SK-N-SH (cell line): Measurements from ENCODE around the gene HMGXB4. TPM values are rescaled to one million over a fixed set of nuclear protein-coding genes. Genes with fewer than 3 reads are reported as not detected.

Source experiments
- CTCF ChIA-PET: fragments of 300-600, 350-600 bp; formaldehyde crosslinking; extraction: SDS; loops from one replicate; lab custom pipeline; 2021; lab: Yijun Ruan, JAX
- POLR2A ChIA-PET: fragments of 350-600 bp; sonication (Branson Sonifier 250); formaldehyde crosslinking; extraction: SDS; loops from one replicate; lab custom pipeline; 2020; ENCODE audit warnings: antibody characterized with exemption, inconsistent platforms; lab: Yijun Ruan, JAX
- DNase-seq: peaks from one replicate; pipeline ENCODE4 v3.0.0; 2012
- H2AFZ ChIP-seq: fragments of 200-600 bp; sonication (generic); 2 replicates; pipeline ENCODE4 v1.8.1; 2016; ENCODE audit warnings: antibody characterized with exemption, mild to moderate bottlenecking, low read depth
- H3F3A ChIP-seq: fragments of 200-600 bp; sonication (generic); replicated peaks from 2 replicates; pipeline ENCODE3; 2016; ENCODE audit warnings: antibody characterized with exemption, mild to moderate bottlenecking; ENCODE audit not compliant: insufficient read depth
- H3K27ac ChIP-seq, 2 experiments: fragments of 200-500 bp in 1 of 2; fragments of 200-600 bp in 1 of 2; sonication (Bioruptor generic) in 1 of 2; sonication (generic), shearing (Covaris generic) in 1 of 2; 2 replicates each; pipeline versions ENCODE4 v1.5.1 to v1.6.1; 2014 to 2016; ENCODE audit warnings: low read depth in 2 of 2, inconsistent platforms in 1 of 2, low read length in 1 of 2, mild to moderate bottlenecking in 1 of 2, mixed read lengths in 1 of 2
- H3K27me3 ChIP-seq: fragments of 200-600 bp; sonication (generic), shearing (Covaris generic); 2 replicates; pipeline ENCODE4 v1.6.1; 2016; ENCODE audit warnings: mixed run types; ENCODE audit not compliant: insufficient read depth
- H3K36me3 ChIP-seq, 2 experiments: fragments of 200-500 bp in 1 of 2; fragments of 200-600 bp in 1 of 2; sonication (Bioruptor generic) in 1 of 2; sonication (generic) in 1 of 2; replicated peaks in 1 of 2; 2 replicates each; pipeline versions ENCODE3 to v1.5.1; 2014 to 2016; ENCODE audit warnings: low read length in 1 of 2, mild to moderate bottlenecking in 1 of 2; ENCODE audit not compliant: insufficient read depth in 2 of 2, control insufficient read depth in 1 of 2
- H3K4me1 ChIP-seq, 2 experiments: fragments of 200-500 bp in 1 of 2; fragments of 200-600 bp in 1 of 2; sonication (Bioruptor generic) in 1 of 2; sonication (generic), shearing (Covaris generic) in 1 of 2; 2 replicates each; pipeline versions ENCODE4 v1.5.1 to v1.6.1; 2014 to 2016; ENCODE audit warnings: low read depth in 1 of 2, low read length in 1 of 2, mixed run types in 1 of 2; ENCODE audit not compliant: insufficient read depth in 2 of 2, control insufficient read depth in 1 of 2
- H3K4me2 ChIP-seq: fragments of 200-600 bp; sonication (generic), shearing (Covaris generic); 2 replicates; pipeline ENCODE4 v1.6.1; 2017; ENCODE audit warnings: mixed run types
- H3K4me3 ChIP-seq, 2 experiments: fragments of 200-500 bp in 1 of 2; fragments of 200-600 bp in 1 of 2; sonication (Bioruptor generic) in 1 of 2; sonication (generic), shearing (Covaris generic) in 1 of 2; 2 replicates each; pipeline versions ENCODE4 v1.5.1 to v1.8.1; 2014 to 2016; ENCODE audit warnings: low read depth in 2 of 2, inconsistent platforms in 1 of 2, low read length in 1 of 2, mild to moderate bottlenecking in 1 of 2, mixed read lengths in 1 of 2, moderate library complexity in 1 of 2
- H3K79me2 ChIP-seq: fragments of 200-600 bp; sonication (generic); 2 replicates; pipeline ENCODE4 v1.8.1; 2017; ENCODE audit warnings: mild to moderate bottlenecking; ENCODE audit not compliant: insufficient read depth
- H3K9ac ChIP-seq: fragments of 200-600 bp; sonication (generic); 2 replicates; pipeline ENCODE4 v1.6.1; 2017; ENCODE audit warnings: mixed run types
- H3K9me2 ChIP-seq: fragments of 200-600 bp; sonication (generic); 2 replicates; pipeline ENCODE4 v1.6.1; 2017; ENCODE audit warnings: mixed run types
- H3K9me3 ChIP-seq: fragments of 200-600 bp; sonication (generic); 2 replicates; pipeline ENCODE4 v1.6.1; 2017; ENCODE audit warnings: mixed run types, mild to moderate bottlenecking, moderate library complexity
- H4K20me1 ChIP-seq: fragments of 200-600 bp; sonication (generic); 2 replicates; pipeline ENCODE4 v1.6.1; 2017; ENCODE audit warnings: mild to moderate bottlenecking, mixed run types; ENCODE audit not compliant: insufficient read depth
- EZH2phosphoT487 ChIP-seq: fragments of 200-600 bp; sonication (generic); IDR thresholded peaks from 2 replicates; pipeline ENCODE4 v1.6.1; 2017; ENCODE audit warnings: low read depth, mixed run types, mild to moderate bottlenecking, antibody characterized with exemption, moderate library complexity, borderline replicate concordance
- FOXM1 ChIP-seq: IDR thresholded peaks from 2 replicates; pipeline ENCODE4 v1.4.0; 2012; ENCODE audit warnings: low read depth, mild to moderate bottlenecking
- GABPA ChIP-seq: IDR thresholded peaks from 2 replicates; pipeline ENCODE4 v1.4.0; 2012; ENCODE audit warnings: low read depth, mild to moderate bottlenecking
- GATA2 ChIP-seq: sonication (generic); formaldehyde crosslinking; IDR thresholded peaks from 2 replicates; pipeline ENCODE4 v1.5.0; 2020; ENCODE audit warnings: mild to moderate bottlenecking, missing genetic modification reagents
- JUND ChIP-seq: IDR thresholded peaks from 2 replicates; pipeline ENCODE4 v1.4.0; 2012
- MEF2A ChIP-seq: IDR thresholded peaks from 2 replicates; pipeline ENCODE4 v1.4.0; 2012; ENCODE audit warnings: low read depth, borderline replicate concordance
- NFIC ChIP-seq: IDR thresholded peaks from 2 replicates; pipeline ENCODE4 v1.4.0; 2012; ENCODE audit warnings: borderline replicate concordance
- NRF1 ChIP-seq: IDR thresholded peaks from 2 replicates; pipeline ENCODE4 v1.6.1; 2012; ENCODE audit warnings: low read depth, mild to moderate bottlenecking, low read length
- RCOR1 ChIP-seq: fragments of 150-350 bp; IDR thresholded peaks from 2 replicates; pipeline ENCODE4 v1.6.1; 2017; ENCODE audit warnings: antibody characterized with exemption, low read length
- RFX5 ChIP-seq: IDR thresholded peaks from 2 replicates; pipeline ENCODE4 v1.6.1; 2012; ENCODE audit warnings: mild to moderate bottlenecking, improper control_type of control experiment, low read length
- RXRA ChIP-seq: IDR thresholded peaks from 2 replicates; pipeline ENCODE4 v1.4.0; 2012; ENCODE audit warnings: low read depth, mild to moderate bottlenecking, borderline replicate concordance
- TCF12 ChIP-seq: IDR thresholded peaks from 2 replicates; pipeline ENCODE4 v1.4.0; 2012
- WGBS: methylation state at CpG from one replicate; pipeline ENCODE4 v1.1.6; 2017; ENCODE audit warnings: low lambda C conversion rate; 5-methylcytosine and 5-hydroxymethylcytosine counted together
- polyA plus RNA-seq, 3 experiments: library from polyadenylated mRNA; depleted of rRNA; stranded (reverse); fragments of >200 nt; gene quantifications; 2 replicates each; pipeline ENCODE4 v1.2.3, GENCODE V29; 2012
- TF ChIP-seq, protein P1 (sequence below): fragments of 150-350 bp; IDR thresholded peaks from 2 replicates; pipeline ENCODE4 v1.6.1; 2016; ENCODE audit warnings: mild to moderate bottlenecking, low read depth, low read length
- TF ChIP-seq, protein P2 (sequence below): fragments of 150-350 bp; IDR thresholded peaks from 2 replicates; pipeline ENCODE4 v1.6.1; 2017; ENCODE audit warnings: antibody characterized with exemption, low read length, low read depth, borderline replicate concordance
- TF ChIP-seq, protein P3 (sequence below): IDR thresholded peaks from 2 replicates; pipeline ENCODE4 v1.4.0; 2012; ENCODE audit warnings: low read depth
- TF ChIP-seq, protein P4 (sequence below): IDR thresholded peaks from 2 replicates; pipeline ENCODE4; 2012
- TF ChIP-seq, protein P5 (sequence below): IDR thresholded peaks from 2 replicates; pipeline ENCODE4 v1.6.1; 2012; ENCODE audit warnings: mild to moderate bottlenecking, low read depth, low read length, moderate library complexity

The HMGXB4 gene
- polyA plus RNA-seq, 1 of the 3 experiments (the other 2 are of a cell fraction), result 16.5 TPM

DNA sequence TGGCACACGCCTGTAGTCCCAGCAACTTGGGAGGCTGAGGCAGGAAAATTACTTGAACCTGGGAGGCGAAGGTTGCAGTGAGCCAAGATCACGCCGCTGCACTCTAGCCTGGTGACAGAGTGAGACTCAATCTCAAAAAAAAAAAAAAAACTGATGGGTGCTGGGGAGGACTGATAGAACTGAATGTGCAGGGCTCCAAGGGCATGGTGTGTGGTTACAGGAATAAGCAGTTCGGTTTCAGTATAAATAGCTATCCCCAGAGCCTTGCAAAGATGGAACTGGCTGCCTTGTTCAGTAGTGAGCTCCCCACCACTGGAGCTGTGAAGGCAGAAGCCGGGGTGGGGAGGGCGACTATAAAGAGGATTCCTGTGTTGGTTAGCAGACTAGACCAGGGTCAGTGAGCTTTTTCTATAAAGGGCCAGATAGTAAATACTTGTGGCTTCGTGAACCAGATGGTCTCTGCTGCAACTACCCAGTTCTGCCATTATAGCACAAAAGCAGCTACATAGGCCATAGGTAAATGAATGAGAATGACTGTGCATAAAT, 48.3 kb downstream of the HMGXB4 start (continued):
- TF ChIP-seq GATA2, result no peak
- no peak for TF ChIP-seq RFX5
- TF ChIP-seq, all 33 proteins: peak for 0

DNA sequence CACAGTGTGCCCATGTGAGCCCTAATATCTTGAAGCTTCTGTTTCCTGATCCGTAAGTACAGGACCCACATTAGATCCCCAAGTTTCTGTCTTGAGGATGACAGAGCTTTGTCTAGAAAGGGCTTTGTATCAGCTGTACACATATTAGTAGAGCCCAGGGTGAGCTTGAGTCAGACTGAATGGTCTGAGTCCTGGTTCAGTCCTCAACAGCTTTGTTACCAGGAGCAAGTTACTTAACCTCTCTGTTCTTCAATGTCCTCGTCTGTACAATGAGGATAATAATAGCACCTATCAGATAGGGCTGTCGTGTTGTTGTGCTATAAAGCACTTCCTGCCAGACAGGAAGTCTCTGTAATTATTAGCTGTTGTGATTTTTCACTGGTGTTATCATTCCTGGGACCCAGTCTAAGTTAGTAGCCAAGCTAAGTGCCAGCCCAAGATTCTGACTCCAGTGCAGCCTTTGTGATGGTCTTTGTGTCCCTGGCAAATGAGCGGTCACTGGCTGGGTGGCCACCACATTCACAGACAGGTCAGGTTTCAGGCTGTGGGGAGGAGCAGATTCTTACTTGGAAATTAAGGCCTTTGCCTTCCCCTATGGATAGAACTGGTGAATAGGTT, 49.2 kb downstream of the HMGXB4 start:
- WGBS, result 62% methylated on average over 4 of the region's 4 CpGs
- Histone ChIP-seq H3K27ac (peak overlapping the region; percentile 6 to 18; a peak in 2 of 4 replicates), H3K36me3 (no peaks in the 10 kb centered on the region), H3F3A (no peaks in the 10 kb centered on the region), H3K79me2 (peaks cover 60% of the 10 kb centered on the region; the same call in 1 of the 2 replicates), H2AFZ (no peak overlapping the region), H3K4me3 (no peak overlapping the region), H3K9ac (no peak overlapping the region), H3K9me2 (no peaks in the 10 kb centered on the region), H3K4me2 (no peak overlapping the region), H3K4me1 (peaks cover 2 to 12% of the 10 kb centered on the region in 2 experiments; a peak in 2 of 4 replicates), H3K27me3 (no peaks in the 10 kb centered on the region), H3K9me3 (no peaks in the 10 kb centered on the region), H4K20me1 (no peaks in the 10 kb centered on the region)
- ChIA-PET POLR2A (no interaction called here), CTCF (interaction anchor here (1.0 kb wide), 1 partner anchor 12 kb away, joined by 3 read pairs; no protein-coding TSS in a partner anchor)
- TF ChIP-seq TCF12 (no peak), GABPA (0 out of 2 replicates have a peak, but pooled peaks have one; percentile 10), NFIC (no peak), RXRA (no peak)
- TF ChIP-seq, protein P1, sequence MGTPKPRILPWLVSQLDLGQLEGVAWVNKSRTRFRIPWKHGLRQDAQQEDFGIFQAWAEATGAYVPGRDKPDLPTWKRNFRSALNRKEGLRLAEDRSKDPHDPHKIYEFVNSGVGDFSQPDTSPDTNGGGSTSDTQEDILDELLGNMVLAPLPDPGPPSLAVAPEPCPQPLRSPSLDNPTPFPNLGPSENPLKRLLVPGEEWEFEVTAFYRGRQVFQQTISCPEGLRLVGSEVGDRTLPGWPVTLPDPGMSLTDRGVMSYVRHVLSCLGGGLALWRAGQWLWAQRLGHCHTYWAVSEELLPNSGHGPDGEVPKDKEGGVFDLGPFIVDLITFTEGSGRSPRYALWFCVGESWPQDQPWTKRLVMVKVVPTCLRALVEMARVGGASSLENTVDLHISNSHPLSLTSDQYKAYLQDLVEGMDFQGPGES, result no peak
- TF ChIP-seq, protein P2, sequence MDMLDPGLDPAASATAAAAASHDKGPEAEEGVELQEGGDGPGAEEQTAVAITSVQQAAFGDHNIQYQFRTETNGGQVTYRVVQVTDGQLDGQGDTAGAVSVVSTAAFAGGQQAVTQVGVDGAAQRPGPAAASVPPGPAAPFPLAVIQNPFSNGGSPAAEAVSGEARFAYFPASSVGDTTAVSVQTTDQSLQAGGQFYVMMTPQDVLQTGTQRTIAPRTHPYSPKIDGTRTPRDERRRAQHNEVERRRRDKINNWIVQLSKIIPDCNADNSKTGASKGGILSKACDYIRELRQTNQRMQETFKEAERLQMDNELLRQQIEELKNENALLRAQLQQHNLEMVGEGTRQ, result no peak
- no peak for DNase-seq

DNA sequence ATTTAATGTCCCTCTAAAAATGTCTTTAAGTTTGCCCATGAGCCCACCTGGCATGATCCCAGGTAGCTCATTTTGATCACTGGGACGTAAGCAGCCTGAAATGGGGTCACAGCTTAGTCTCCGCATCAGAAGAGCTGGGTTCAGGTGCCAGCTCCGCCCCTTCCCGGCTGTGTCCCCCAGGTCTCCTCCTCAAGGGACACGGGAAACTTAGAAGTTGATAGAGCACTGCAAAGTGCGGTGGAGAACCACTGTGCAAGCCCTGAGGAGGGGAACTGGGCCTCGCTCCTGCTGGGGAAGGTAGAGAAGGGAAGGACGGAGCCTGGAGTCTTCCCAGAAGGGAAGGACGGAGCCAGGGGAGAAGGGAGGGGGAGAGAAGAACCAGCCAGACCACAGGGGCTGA, 50.1 kb downstream of the HMGXB4 start:
- peaks cover 2 to 7% of the 10 kb centered on the region in 2 experiments; a peak in 2 of 4 replicates for H3K4me1 ChIP-seq
- H3F3A ChIP-seq, result peaks cover 3% of the 10 kb centered on the region
- H3K9me3 ChIP-seq, result no peaks in the 10 kb centered on the region
- H3K4me3 ChIP-seq, result no peak overlapping the region
- H3K79me2 ChIP-seq, result peaks cover 58% of the 10 kb centered on the region; the same call in 1 of the 2 replicates
- POLR2A ChIA-PET, result no interaction called here
- no peaks in the 10 kb centered on the region for H3K9me2 ChIP-seq
- WGBS, result 93% methylated on average over 9 of the region's 9 CpGs
- H3K36me3 ChIP-seq, result no peaks in the 10 kb centered on the region
- CTCF ChIA-PET, result no interaction called here
- H4K20me1 ChIP-seq, result no peaks in the 10 kb centered on the region
- H3K27ac ChIP-seq, result no peak overlapping the region
- no peak overlapping the region for H3K9ac ChIP-seq
- TF ChIP-seq, protein P3, sequence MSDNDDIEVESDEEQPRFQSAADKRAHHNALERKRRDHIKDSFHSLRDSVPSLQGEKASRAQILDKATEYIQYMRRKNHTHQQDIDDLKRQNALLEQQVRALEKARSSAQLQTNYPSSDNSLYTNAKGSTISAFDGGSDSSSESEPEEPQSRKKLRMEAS, result no peak
- TF ChIP-seq MEF2A, result no peak
- TF ChIP-seq GATA2, result no peak
- no peak for TF ChIP-seq JUND
- TF ChIP-seq, protein P4, sequence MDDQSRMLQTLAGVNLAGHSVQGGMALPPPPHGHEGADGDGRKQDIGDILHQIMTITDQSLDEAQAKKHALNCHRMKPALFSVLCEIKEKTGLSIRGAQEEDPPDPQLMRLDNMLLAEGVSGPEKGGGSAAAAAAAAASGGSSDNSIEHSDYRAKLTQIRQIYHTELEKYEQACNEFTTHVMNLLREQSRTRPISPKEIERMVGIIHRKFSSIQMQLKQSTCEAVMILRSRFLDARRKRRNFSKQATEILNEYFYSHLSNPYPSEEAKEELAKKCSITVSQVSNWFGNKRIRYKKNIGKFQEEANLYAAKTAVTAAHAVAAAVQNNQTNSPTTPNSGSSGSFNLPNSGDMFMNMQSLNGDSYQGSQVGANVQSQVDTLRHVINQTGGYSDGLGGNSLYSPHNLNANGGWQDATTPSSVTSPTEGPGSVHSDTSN, result no peak
- TF ChIP-seq, protein P5, sequence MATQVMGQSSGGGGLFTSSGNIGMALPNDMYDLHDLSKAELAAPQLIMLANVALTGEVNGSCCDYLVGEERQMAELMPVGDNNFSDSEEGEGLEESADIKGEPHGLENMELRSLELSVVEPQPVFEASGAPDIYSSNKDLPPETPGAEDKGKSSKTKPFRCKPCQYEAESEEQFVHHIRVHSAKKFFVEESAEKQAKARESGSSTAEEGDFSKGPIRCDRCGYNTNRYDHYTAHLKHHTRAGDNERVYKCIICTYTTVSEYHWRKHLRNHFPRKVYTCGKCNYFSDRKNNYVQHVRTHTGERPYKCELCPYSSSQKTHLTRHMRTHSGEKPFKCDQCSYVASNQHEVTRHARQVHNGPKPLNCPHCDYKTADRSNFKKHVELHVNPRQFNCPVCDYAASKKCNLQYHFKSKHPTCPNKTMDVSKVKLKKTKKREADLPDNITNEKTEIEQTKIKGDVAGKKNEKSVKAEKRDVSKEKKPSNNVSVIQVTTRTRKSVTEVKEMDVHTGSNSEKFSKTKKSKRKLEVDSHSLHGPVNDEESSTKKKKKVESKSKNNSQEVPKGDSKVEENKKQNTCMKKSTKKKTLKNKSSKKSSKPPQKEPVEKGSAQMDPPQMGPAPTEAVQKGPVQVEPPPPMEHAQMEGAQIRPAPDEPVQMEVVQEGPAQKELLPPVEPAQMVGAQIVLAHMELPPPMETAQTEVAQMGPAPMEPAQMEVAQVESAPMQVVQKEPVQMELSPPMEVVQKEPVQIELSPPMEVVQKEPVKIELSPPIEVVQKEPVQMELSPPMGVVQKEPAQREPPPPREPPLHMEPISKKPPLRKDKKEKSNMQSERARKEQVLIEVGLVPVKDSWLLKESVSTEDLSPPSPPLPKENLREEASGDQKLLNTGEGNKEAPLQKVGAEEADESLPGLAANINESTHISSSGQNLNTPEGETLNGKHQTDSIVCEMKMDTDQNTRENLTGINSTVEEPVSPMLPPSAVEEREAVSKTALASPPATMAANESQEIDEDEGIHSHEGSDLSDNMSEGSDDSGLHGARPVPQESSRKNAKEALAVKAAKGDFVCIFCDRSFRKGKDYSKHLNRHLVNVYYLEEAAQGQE, result no peak
- no peak for TF ChIP-seq EZH2phosphoT487
- no peak for TF ChIP-seq RCOR1
- TF ChIP-seq NRF1, result no peak
- TF ChIP-seq FOXM1, result no peak
- H3K4me2 ChIP-seq, result no peak overlapping the region
- no peak for DNase-seq
- H2AFZ ChIP-seq, result no peak overlapping the region
- H3K27me3 ChIP-seq, result no peaks in the 10 kb centered on the region
